Tibial artery (tissue), 4 donors: ENCODE results near the gene CCDC14.
"Not testable (repeated sequence)": the region's sequence is repeated elsewhere in the genome, so short reads cannot be mapped to it uniquely, and the experiment has no call there.

Source experiments
- DNase-seq, 2 donors: peaks; one replicate each; pipeline ENCODE4 v3.0.0-alpha.2; 2019
- H3K27ac ChIP-seq, 2 donors: fragments of 200-600 bp; sonication (generic) in 1 of 2; 1 replicate in 1 of 2; 2 replicates in 1 of 2; pipeline ENCODE4 v1.5.1; 2018 to 2019; ENCODE audit warnings: mild to moderate bottlenecking in 1 of 2
- H3K27me3 ChIP-seq, 2 donors: fragments of 200-600 bp; sonication (generic) in 1 of 2; one replicate each; pipeline versions ENCODE4 v1.5.1 to v1.6.0; 2016 to 2019
- H3K36me3 ChIP-seq, 3 donors: fragments of 200-600 bp; sonication (generic) in 2 of 3; one replicate each; pipeline ENCODE4 v1.5.1; 2016 to 2019; ENCODE audit warnings: mild to moderate bottlenecking in 2 of 3
- H3K4me1 ChIP-seq, 4 donors: fragments of 200-600 bp; sonication (generic) in 2 of 4; 1 replicate in 3 of 4; 2 replicates in 1 of 4; pipeline ENCODE4 v1.5.1; 2016 to 2019
- H3K4me3 ChIP-seq, 2 donors: fragments of 200-600 bp; sonication (generic) in 1 of 2; 1 replicate in 1 of 2; 2 replicates in 1 of 2; pipeline ENCODE4 v1.5.1; 2018 to 2019; ENCODE audit warnings: mild to moderate bottlenecking in 2 of 2
- H3K9me3 ChIP-seq, 3 donors: fragments of 200-600 bp; sonication (generic) in 1 of 3; one replicate each; pipeline ENCODE4 v1.5.1; 2016 to 2019
- intact Hi-C: fragments of 100-400 bp; cut with DNase I; formaldehyde crosslinking; loops from one replicate; pipeline ENCODE4 v1.15.0; 2023; ENCODE audit warnings: low total_unique reads
- TF ChIP-seq, protein P1 (sequence below), 2 experiments: fragments of 200-600 bp in 1 of 2; fragments of 450-650 bp in 1 of 2; IDR thresholded peaks; one replicate each; pipeline ENCODE4 v1.5.1; 2017 to 2019; ENCODE audit warnings: antibody characterized with exemption in 2 of 2, mild to moderate bottlenecking in 1 of 2, moderate library complexity in 1 of 2

The CCDC14 gene

GRCh38 chr3:123980539-123980938 is 19.5 kb upstream of the CCDC14 start:
- DNase-seq, result no peak
- Histone ChIP-seq H3K4me3 (peak overlapping the region; percentile 47 to 51), H3K9me3 (no peaks in the 10 kb centered on the region), H3K36me3 (no peaks in the 10 kb centered on the region), H3K27me3 (no peaks in the 10 kb centered on the region), H3K4me1 (peaks cover 0 to 13% (median 3%) of the 10 kb centered on the region in 4 donors), H3K27ac (peak overlapping the region in 1 of 2 donors; percentile 58)
- intact Hi-C loops, result loop anchor here (10.0 kb wide), 1 partner anchor 326 kb away; no protein-coding TSS in a partner anchor
- TF ChIP-seq, protein P1, sequence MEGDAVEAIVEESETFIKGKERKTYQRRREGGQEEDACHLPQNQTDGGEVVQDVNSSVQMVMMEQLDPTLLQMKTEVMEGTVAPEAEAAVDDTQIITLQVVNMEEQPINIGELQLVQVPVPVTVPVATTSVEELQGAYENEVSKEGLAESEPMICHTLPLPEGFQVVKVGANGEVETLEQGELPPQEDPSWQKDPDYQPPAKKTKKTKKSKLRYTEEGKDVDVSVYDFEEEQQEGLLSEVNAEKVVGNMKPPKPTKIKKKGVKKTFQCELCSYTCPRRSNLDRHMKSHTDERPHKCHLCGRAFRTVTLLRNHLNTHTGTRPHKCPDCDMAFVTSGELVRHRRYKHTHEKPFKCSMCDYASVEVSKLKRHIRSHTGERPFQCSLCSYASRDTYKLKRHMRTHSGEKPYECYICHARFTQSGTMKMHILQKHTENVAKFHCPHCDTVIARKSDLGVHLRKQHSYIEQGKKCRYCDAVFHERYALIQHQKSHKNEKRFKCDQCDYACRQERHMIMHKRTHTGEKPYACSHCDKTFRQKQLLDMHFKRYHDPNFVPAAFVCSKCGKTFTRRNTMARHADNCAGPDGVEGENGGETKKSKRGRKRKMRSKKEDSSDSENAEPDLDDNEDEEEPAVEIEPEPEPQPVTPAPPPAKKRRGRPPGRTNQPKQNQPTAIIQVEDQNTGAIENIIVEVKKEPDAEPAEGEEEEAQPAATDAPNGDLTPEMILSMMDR (IDR thresholded peaks at IDR 0.05), result no peak

- Histone ChIP-seq H3K4me1 (peaks cover 0 to 13% (median 3%) of the 10 kb centered on the region in 4 donors), H3K27ac (peak overlapping the region in 1 of 2 donors; percentile 58), H3K4me3 (peak overlapping the region; percentile 47 to 51)
- DNase-seq, result peak in 1 of 2 donors; percentile 74
- not testable (repeated sequence) for H3K27me3 ChIP-seq, H3K36me3 ChIP-seq, H3K9me3 ChIP-seq
- TF ChIP-seq, protein P1 (IDR thresholded peaks at IDR 0.05), result peak; percentile 68 to 75
- intact Hi-C loops, result loop anchor here (10.0 kb wide), 1 partner anchor 325 kb away; no protein-coding TSS in a partner anchor
Observed at GRCh38 chr3:123979525-123980501, 18.8 kb upstream of the CCDC14 start.

GRCh38 chr3:123976904-123977303 is 15.9 kb upstream of the CCDC14 start:
- H3K27ac ChIP-seq, DNase-seq, H3K36me3 ChIP-seq, H3K4me3 ChIP-seq, intact Hi-C loops, H3K9me3 ChIP-seq, H3K27me3 ChIP-seq: not testable (repeated sequence)
- peaks cover 0 to 13% (median 3%) of the 10 kb centered on the region in 4 donors for H3K4me1 ChIP-seq

DNA sequence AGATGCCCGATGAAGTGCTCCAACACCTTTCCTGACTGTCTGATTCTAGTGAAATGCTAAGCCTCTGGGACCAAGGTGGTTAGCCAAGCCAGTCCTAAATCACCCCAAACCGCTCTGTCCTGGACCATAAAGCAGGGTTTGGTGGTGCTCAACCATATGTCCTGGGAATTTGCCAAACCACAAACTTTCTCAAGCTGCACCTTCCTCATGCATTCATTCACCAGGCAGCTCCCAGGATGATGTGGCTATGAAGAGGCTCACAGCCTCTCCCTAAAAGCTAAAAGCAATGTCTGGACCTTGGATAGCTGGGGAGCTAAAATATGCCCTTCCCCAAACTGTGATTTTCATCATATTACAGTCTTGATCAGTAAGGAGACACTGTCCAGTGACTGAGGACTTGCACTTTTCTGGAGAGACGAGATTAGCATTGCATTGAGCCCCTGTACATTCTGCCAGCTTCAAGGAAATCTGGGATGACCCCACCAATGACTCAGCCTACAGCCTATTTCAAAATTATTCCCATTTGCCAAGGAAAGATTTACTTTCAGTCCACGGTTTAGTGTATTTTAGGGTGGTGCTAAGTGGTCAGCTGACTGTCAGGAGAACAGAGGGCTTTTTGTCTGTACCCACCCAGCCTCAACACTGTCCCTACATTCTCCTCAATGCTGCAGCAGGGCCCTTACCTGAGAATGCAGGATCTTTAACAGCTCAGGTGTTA is 15.3 kb upstream of the CCDC14 start:
- H3K36me3 ChIP-seq, H3K4me3 ChIP-seq, DNase-seq, H3K27ac ChIP-seq, H3K27me3 ChIP-seq, intact Hi-C loops, H3K9me3 ChIP-seq: not testable (repeated sequence)
- peaks cover 0 to 13% (median 3%) of the 10 kb centered on the region in 4 donors for H3K4me1 ChIP-seq

GRCh38 chr3:123975030-123975429 is 14.0 kb upstream of the CCDC14 start:
- H3K4me1 ChIP-seq, H3K27me3 ChIP-seq, H3K36me3 ChIP-seq, H3K27ac ChIP-seq, intact Hi-C loops, DNase-seq, H3K9me3 ChIP-seq, H3K4me3 ChIP-seq: not testable (repeated sequence)

DNA sequence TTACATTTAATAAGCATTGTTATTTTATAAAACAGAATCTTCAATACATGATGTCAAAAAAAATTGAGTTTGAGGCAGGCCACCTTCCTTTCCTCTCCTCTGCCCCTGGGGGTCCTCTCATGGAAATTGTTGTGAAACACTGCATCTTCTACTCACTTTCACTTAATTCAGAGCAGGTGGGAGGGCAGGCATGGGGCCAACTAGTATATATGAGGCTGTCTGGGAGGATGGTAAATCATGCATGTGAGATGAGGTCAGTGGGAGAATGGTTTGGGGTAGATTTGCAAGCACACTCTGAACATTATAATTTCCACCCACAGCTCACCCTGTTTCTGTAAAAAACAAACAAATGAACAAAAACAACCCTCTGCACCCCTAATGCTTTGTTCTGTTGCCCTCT is 10.4 kb upstream of the CCDC14 start:
- Histone ChIP-seq H3K27ac (no peak overlapping the region), H3K4me1 (peaks cover 0 to 1% (median 0%) of the 10 kb centered on the region in 4 donors), H3K36me3 (no peaks in the 10 kb centered on the region), H3K9me3 (no peaks in the 10 kb centered on the region), H3K4me3 (no peak overlapping the region), H3K27me3 (no peaks in the 10 kb centered on the region)
- no peak for DNase-seq
- intact Hi-C loops, result no loop called here
- TF ChIP-seq, protein P1 (IDR thresholded peaks at IDR 0.05), result no peak

GRCh38 chr3:123967260-123967659 is 6.2 kb upstream of the CCDC14 start:
- not testable (repeated sequence) for H3K27me3 ChIP-seq, H3K4me1 ChIP-seq, H3K27ac ChIP-seq, H3K36me3 ChIP-seq, H3K4me3 ChIP-seq, H3K9me3 ChIP-seq, DNase-seq
- intact Hi-C loops, result loop anchor here (10.0 kb wide), 1 partner anchor 222 kb away; no protein-coding TSS in a partner anchor

DNA sequence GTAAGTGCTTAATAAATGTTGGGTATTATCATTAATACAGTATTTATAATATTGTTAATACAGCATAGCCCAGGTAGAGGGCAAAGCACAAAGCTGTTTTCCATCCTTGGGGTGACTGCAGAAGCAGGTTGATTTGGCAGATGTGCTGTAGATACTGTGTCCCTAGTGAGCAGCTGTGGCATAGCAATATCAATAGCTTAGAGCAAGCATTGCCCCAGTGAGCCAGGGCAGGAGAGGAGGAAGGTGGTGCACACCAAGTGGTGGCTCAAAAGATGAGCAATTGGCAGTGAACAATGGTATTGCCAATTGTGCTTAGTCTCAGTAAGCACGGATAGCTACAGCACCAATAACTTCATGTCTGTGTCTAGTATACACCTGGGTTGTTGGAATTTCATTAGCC is 5.8 kb upstream of the CCDC14 start:
- not testable (repeated sequence) for H3K27ac ChIP-seq, H3K36me3 ChIP-seq, H3K27me3 ChIP-seq, H3K4me3 ChIP-seq, DNase-seq, H3K9me3 ChIP-seq, H3K4me1 ChIP-seq
- intact Hi-C loops, result loop anchor here (10.0 kb wide), 1 partner anchor 222 kb away; no protein-coding TSS in a partner anchor

DNA sequence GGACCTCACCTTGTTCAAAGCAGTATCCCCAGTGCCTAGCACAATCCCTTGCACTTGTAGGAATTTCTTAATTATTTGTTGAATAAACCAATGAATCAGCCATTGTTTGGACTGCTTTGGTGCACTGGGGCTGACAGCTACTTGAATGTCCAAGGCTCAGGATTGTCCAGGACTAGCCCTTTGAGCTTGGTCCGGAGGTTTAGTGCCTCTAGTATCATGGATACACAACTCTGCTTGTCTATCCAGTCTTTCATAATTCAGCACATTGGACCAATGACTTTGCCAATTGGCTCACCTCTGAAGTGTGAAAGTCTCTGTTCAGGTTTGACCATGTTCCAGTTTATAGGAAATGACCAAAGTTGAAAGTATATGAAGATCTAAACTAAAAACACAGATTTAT is 3.8 kb upstream of the CCDC14 start:
- H3K27ac ChIP-seq, H3K4me3 ChIP-seq, DNase-seq, H3K4me1 ChIP-seq, H3K36me3 ChIP-seq, H3K27me3 ChIP-seq, H3K9me3 ChIP-seq: not testable (repeated sequence)
- intact Hi-C loops, result loop anchor here (10.0 kb wide), 1 partner anchor 220 kb away; no protein-coding TSS in a partner anchor
